SU-DHL-6 (cell line): Measurements from ENCODE around the gene LRRC53.

Experiments
- CTCF ChIP-seq: fragments of 200-600 bp; sonication (generic); IDR thresholded peaks from one replicate; pipeline ENCODE4 v1.5.1; 2017; ENCODE audit warnings: antibody characterized with exemption, mild to moderate bottlenecking, low read length, moderate library complexity; ENCODE audit not compliant: insufficient read depth, poor library complexity, severe bottlenecking
- EZH2phosphoT487 ChIP-seq: fragments of 200-600 bp; sonication (generic), shearing (Covaris generic); conservative IDR thresholded peaks from 2 replicates; pipeline ENCODE4 v1.6.1; 2018; ENCODE audit warnings: mild to moderate bottlenecking, antibody characterized with exemption, low read length, moderate library complexity, mixed read lengths

- TF ChIP-seq CTCF (no peak), EZH2phosphoT487 (no peak)
These were observed 18.5 kb upstream of the LRRC53 start for GRCh38 chr1:74530892-74531291.
